Measurements from ENCODE around the gene PCDHGB4. TPM values are rescaled to one million over a fixed set of nuclear protein-coding genes. Genes with fewer than 3 reads are reported as not detected.
"Not testable (repeated sequence)": the region's sequence is repeated elsewhere in the genome, so short reads cannot be mapped to it uniquely, and the experiment has no call there.

Gene PCDHGB4
- total RNA-seq, 4 donors from 2014 or later, result 3.1 to 14.8 (median 6.0) TPM

DNA sequence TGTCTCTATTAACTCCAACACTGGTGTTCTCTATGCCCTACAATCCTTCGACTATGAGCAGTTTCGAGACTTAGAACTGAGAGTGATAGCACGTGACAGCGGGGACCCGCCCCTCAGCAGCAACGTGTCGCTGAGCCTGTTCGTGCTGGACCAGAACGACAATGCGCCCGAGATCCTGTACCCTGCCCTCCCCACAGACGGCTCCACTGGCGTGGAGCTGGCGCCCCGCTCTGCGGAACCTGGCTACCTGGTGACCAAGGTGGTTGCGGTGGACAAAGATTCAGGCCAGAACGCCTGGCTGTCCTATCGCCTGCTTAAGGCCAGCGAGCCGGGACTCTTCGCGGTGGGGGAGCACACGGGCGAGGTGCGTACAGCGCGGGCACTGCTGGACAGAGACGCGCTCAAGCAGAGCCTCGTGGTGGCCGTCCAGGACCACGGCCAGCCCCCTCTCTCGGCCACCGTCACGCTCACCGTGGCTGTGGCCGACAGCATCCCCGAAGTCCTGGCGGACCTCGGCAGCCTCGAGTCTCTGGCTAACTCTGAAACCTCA is 35.3 kb downstream of the PCDHGB4 start:
- peaks cover 0 to 35% of the 10 kb centered on the region in 2 donors for H3K36me3 ChIP-seq
- ATAC-seq, result no peak
- WGBS, 2 donors (ENCODE audit: low coverage in 1 of 2), result 40% methylated on average over 1 of the region's 42 CpGs; no CpG with 5 or more reads in 1 of the 2 donors
- H3K4me3 ChIP-seq, result no peak overlapping the region
- TF ChIP-seq EP300 (IDR thresholded peaks at IDR 0.05), result no peak
- TF ChIP-seq POLR2AphosphoS5 (IDR thresholded peaks at IDR 0.05), result no peak
- TF ChIP-seq, protein P1, sequence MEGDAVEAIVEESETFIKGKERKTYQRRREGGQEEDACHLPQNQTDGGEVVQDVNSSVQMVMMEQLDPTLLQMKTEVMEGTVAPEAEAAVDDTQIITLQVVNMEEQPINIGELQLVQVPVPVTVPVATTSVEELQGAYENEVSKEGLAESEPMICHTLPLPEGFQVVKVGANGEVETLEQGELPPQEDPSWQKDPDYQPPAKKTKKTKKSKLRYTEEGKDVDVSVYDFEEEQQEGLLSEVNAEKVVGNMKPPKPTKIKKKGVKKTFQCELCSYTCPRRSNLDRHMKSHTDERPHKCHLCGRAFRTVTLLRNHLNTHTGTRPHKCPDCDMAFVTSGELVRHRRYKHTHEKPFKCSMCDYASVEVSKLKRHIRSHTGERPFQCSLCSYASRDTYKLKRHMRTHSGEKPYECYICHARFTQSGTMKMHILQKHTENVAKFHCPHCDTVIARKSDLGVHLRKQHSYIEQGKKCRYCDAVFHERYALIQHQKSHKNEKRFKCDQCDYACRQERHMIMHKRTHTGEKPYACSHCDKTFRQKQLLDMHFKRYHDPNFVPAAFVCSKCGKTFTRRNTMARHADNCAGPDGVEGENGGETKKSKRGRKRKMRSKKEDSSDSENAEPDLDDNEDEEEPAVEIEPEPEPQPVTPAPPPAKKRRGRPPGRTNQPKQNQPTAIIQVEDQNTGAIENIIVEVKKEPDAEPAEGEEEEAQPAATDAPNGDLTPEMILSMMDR (IDR thresholded peaks at IDR 0.05), result no peak
- TF ChIP-seq POLR2A (IDR thresholded peaks at IDR 0.05), result no peak
- peaks cover 0 to 23% (median 0%) of the 10 kb centered on the region in 3 donors for H3K4me1 ChIP-seq
- no peak overlapping the region for H3K27ac ChIP-seq
- peaks cover 0 to 99% (median 22%) of the 10 kb centered on the region in 3 donors for H3K9me3 ChIP-seq
- no peaks in the 10 kb centered on the region for H3K27me3 ChIP-seq

DNA sequence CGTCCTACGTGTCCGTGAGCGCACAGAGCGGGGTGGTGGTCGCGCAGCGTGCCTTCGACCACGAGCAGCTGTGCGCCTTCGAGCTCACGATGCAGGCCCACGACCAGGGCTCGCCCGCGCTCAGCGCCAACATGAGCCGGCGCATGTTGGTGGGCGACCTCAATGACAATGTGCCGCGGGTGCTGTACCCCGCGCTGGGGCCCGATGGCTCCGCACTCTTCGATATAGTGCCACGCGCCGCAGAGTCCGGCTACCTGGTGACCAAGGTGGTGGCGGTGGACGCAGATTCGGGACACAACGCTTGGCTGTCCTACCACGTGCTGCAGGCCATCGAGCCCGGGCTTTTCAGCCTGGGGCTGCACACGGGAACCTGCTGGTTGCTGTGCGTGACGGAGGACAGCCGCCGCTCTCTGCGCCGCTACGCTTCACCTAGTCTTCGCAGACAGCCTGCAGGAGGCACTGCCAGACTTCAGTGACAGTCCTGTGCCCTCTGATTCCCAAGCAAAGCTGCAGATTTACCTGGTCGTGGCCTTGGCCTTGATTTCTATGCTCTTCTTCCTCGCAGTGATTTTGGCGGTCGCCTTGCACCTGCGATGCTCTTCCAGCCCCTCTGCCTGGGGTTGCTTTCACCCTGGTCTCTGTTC is 40.4 kb downstream of the PCDHGB4 start:
- no peak for ATAC-seq
- no peak overlapping the region for H3K4me3 ChIP-seq

DNA sequence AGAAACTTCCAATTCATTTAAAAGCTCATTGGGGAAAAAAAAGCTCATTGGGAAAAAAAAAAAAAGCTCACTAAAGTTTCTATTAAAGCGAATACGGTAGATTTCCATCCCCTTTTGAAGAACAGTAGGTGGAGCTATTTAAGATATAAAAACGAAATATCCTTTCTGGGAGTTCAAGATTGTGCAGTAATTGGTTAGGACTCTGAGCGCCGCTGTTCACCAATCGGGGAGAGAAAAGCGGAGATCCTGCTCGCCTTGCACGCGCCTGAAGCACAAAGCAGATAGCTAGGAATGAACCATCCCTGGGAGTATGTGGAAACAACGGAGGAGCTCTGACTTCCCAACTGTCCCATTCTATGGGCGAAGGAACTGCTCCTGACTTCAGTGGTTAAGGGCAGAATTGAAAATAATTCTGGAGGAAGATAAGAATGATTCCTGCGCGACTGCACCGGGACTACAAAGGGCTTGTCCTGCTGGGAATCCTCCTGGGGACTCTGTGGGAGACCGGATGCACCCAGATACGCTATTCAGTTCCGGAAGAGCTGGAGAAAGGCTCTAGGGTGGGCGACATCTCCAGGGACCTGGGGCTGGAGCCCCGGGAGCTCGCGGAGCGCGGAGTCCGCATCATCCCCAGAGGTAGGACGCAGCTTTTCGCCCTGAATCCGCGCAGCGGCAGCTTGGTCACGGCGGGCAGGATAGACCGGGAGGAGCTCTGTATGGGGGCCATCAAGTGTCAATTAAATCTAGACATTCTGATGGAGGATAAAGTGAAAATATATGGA is 43.0 kb downstream of the PCDHGB4 start, which contains the start of gene PCDHGA12:
TSS of gene PCDHGA12 (plus strand) at position 176 of the 782 bp plus-strand sequence. CDS start at position 429, 253 bp downstream.
- Histone ChIP-seq H3K4me3 (peak within 1 kb of the TSS; percentile 19 to 46), H3K4me1 (peaks cover 0 to 14% (median 0%) of the 10 kb centered on the region in 3 donors), H3K36me3 (peaks cover 0 to 24% of the 10 kb centered on the region in 2 donors), H3K27me3 (no peaks in the 10 kb centered on the region), H3K9me3 (peaks cover 0 to 100% (median 23%) of the 10 kb centered on the region in 3 donors), H3K27ac (peak within 1 kb of the TSS in 2 of 4 donors; percentile 44 to 45)
- 5% methylated on average over 4 to 15 of the region's 33 CpGs for WGBS, 2 donors (ENCODE audit: low coverage in 1 of 2)
- peak; percentile 62 for ATAC-seq
- no peak for TF ChIP-seq POLR2A (IDR thresholded peaks at IDR 0.05)
- TF ChIP-seq EP300 (IDR thresholded peaks at IDR 0.05), result no peak
- TF ChIP-seq POLR2AphosphoS5 (IDR thresholded peaks at IDR 0.05), result no peak
- TF ChIP-seq, protein P1 (IDR thresholded peaks at IDR 0.05), result peak in 3 of 4 experiments; percentile 17 to 44 (median 41)

More for the DNA sequence above, 40.4 kb downstream of the PCDHGB4 start:
- Histone ChIP-seq H3K9me3 (peaks cover 0 to 99% (median 25%) of the 10 kb centered on the region in 3 donors), H3K4me1 (peaks cover 0 to 14% (median 0%) of the 10 kb centered on the region in 3 donors), H3K27me3 (no peaks in the 10 kb centered on the region), H3K36me3 (peaks cover 0 to 32% of the 10 kb centered on the region in 2 donors), H3K27ac (no peak overlapping the region)
- TF ChIP-seq POLR2AphosphoS5 (IDR thresholded peaks at IDR 0.05) (no peak), POLR2A (IDR thresholded peaks at IDR 0.05) (no peak)
- TF ChIP-seq, protein P1 (IDR thresholded peaks at IDR 0.05), result no peak
- 38 to 40% methylated on average over 1 to 5 of the region's 53 CpGs for WGBS, 2 donors (ENCODE audit: low coverage in 1 of 2)

DNA sequence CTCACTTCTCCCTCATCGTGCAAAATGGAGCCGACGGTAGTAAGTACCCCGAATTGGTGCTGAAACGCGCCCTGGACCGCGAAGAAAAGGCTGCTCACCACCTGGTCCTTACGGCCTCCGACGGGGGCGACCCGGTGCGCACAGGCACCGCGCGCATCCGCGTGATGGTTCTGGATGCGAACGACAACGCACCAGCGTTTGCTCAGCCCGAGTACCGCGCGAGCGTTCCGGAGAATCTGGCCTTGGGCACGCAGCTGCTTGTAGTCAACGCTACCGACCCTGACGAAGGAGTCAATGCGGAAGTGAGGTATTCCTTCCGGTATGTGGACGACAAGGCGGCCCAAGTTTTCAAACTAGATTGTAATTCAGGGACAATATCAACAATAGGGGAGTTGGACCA is 43.8 kb downstream of the PCDHGB4 start:
- WGBS, 2 donors (ENCODE audit: low coverage in 1 of 2), result 3% methylated on average over 5 of the region's 37 CpGs; no CpG with 5 or more reads in 1 of the 2 donors
- H3K9me3 ChIP-seq, result peaks cover 0 to 100% (median 25%) of the 10 kb centered on the region in 3 donors
- TF ChIP-seq POLR2AphosphoS5 (IDR thresholded peaks at IDR 0.05) (no peak), POLR2A (IDR thresholded peaks at IDR 0.05) (no peak), EP300 (IDR thresholded peaks at IDR 0.05) (no peak)
- TF ChIP-seq, protein P1 (IDR thresholded peaks at IDR 0.05), result no peak
- ATAC-seq, result no peak
- peaks cover 0 to 19% of the 10 kb centered on the region in 2 donors for H3K36me3 ChIP-seq
- H3K27me3 ChIP-seq, result no peaks in the 10 kb centered on the region
- peak overlapping the region in 2 of 4 donors; percentile 44 to 45 for H3K27ac ChIP-seq
- peaks cover 0 to 14% (median 0%) of the 10 kb centered on the region in 3 donors for H3K4me1 ChIP-seq
- peak overlapping the region in 1 of 2 donors; percentile 46 for H3K4me3 ChIP-seq

DNA sequence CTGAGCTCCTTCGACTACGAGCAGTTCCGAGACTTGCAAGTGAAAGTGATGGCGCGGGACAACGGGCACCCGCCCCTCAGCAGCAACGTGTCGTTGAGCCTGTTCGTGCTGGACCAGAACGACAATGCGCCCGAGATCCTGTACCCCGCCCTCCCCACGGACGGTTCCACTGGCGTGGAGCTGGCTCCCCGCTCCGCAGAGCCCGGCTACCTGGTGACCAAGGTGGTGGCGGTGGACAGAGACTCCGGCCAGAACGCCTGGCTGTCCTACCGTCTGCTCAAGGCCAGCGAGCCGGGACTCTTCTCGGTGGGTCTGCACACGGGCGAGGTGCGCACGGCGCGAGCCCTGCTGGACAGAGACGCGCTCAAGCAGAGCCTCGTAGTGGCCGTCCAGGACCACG is 44.8 kb downstream of the PCDHGB4 start:
- not testable (repeated sequence) for ATAC-seq, H3K4me3 ChIP-seq, H3K27me3 ChIP-seq, H3K36me3 ChIP-seq, H3K27ac ChIP-seq
- Histone ChIP-seq H3K9me3 (peaks cover 0 to 100% (median 17%) of the 10 kb centered on the region in 3 donors), H3K4me1 (peaks cover 0 to 14% (median 0%) of the 10 kb centered on the region in 3 donors)
- WGBS, 2 donors (ENCODE audit: low coverage in 1 of 2), result no CpG with 5 or more reads among the region's 38 CpGs

DNA sequence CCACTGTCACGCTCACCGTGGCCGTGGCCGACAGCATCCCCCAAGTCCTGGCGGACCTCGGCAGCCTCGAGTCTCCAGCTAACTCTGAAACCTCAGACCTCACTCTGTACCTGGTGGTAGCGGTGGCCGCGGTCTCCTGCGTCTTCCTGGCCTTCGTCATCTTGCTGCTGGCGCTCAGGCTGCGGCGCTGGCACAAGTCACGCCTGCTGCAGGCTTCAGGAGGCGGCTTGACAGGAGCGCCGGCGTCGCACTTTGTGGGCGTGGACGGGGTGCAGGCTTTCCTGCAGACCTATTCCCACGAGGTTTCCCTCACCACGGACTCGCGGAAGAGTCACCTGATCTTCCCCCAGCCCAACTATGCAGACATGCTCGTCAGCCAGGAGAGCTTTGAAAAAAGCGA is 45.2 kb downstream of the PCDHGB4 start:
- not testable (repeated sequence) for H3K4me3 ChIP-seq, ATAC-seq, H3K27ac ChIP-seq, H3K27me3 ChIP-seq, H3K36me3 ChIP-seq
- WGBS, 2 donors (ENCODE audit: low coverage in 1 of 2), result 13% methylated on average over 8 of the region's 29 CpGs; no CpG with 5 or more reads in 1 of the 2 donors
- peaks cover 0 to 100% (median 16%) of the 10 kb centered on the region in 3 donors for H3K9me3 ChIP-seq
- peaks cover 0 to 14% (median 0%) of the 10 kb centered on the region in 3 donors for H3K4me1 ChIP-seq
